GM23338 (cell line): ENCODE measurements around the gene TUBA4B. TPM values are rescaled to one million over a fixed set of nuclear protein-coding genes. Genes with fewer than 3 reads are reported as not detected.

Source experiments
- ATAC-seq: fragments of 200-7000 bp; cut with Tn5 transposase; 3 replicates; pipeline ENCODE4 v1.9.1; 2020
- DNase-seq: peaks from one replicate; pipeline ENCODE4 v3.0.0-alpha.2; 2015; ENCODE audit warnings: low spot score
- H2AFZ ChIP-seq: fragments of 200-600 bp; sonication (generic); 2 replicates; pipeline ENCODE4 v1.8.0; 2016; ENCODE audit warnings: antibody characterized with exemption, mild to moderate bottlenecking, moderate library complexity
- H3F3A ChIP-seq: fragments of 200-600 bp; sonication (generic); replicated peaks from 2 replicates; pipeline ENCODE4 v1.8.0; 2017; ENCODE audit warnings: antibody characterized with exemption, mixed run types, low read depth
- H3K27ac ChIP-seq: fragments of 200-600 bp; sonication (generic); 2 replicates; pipeline ENCODE4 v1.6.1; 2016; ENCODE audit warnings: low read depth
- H3K27me3 ChIP-seq: fragments of 200-600 bp; sonication (generic); 2 replicates; pipeline ENCODE4 v1.8.0; 2016; ENCODE audit warnings: mild to moderate bottlenecking, mixed run types, moderate library complexity; ENCODE audit not compliant: insufficient read depth
- H3K36me3 ChIP-seq: fragments of 200-600 bp; sonication (generic); 2 replicates; pipeline ENCODE4 v1.8.0; 2016; ENCODE audit warnings: mild to moderate bottlenecking; ENCODE audit not compliant: insufficient read depth
- H3K4me1 ChIP-seq: fragments of 200-600 bp; sonication (generic); 2 replicates; pipeline ENCODE4 v1.8.0; 2016; ENCODE audit warnings: mild to moderate bottlenecking, moderate library complexity; ENCODE audit not compliant: insufficient read depth
- H3K4me2 ChIP-seq: fragments of 200-600 bp; sonication (generic); 2 replicates; pipeline ENCODE4 v1.7.1; 2017; ENCODE audit warnings: mixed run types
- H3K4me3 ChIP-seq: fragments of 200-600 bp; sonication (generic); 2 replicates; pipeline ENCODE4 v1.6.1; 2016; ENCODE audit warnings: mixed run types
- H3K79me2 ChIP-seq: fragments of 200-600 bp; sonication (generic); replicated peaks from 2 replicates; pipeline ENCODE4 v1.8.0; 2017; ENCODE audit warnings: mild to moderate bottlenecking; ENCODE audit not compliant: insufficient read depth
- H3K9me2 ChIP-seq: fragments of 200-600 bp; sonication (generic); 2 replicates; pipeline ENCODE4 v1.8.0; 2017; ENCODE audit not compliant: insufficient read depth
- H4K20me1 ChIP-seq: fragments of 200-600 bp; sonication (generic); replicated peaks from 2 replicates; pipeline ENCODE4 v1.8.0; 2017; ENCODE audit warnings: mild to moderate bottlenecking; ENCODE audit not compliant: insufficient read depth
- H3K27ac Mint-ChIP-seq: 2 replicates; pipeline ENCODE4 v1.8.0; 2020; ENCODE audit warnings: inconsistent platforms, mild to moderate bottlenecking, moderate library complexity, mixed read lengths
- H3K27me3 Mint-ChIP-seq: 3 replicates; pipeline ENCODE4 v1.8.0; 2022; ENCODE audit warnings: low read depth, mild to moderate bottlenecking, moderate library complexity, mixed read lengths, inconsistent platforms; ENCODE audit not compliant: insufficient read depth, poor library complexity
- H3K36me3 Mint-ChIP-seq: 3 replicates; pipeline ENCODE4 v1.8.0; 2021; ENCODE audit warnings: low read depth, mild to moderate bottlenecking, inconsistent platforms, moderate library complexity, mixed read lengths
- H3K4me1 Mint-ChIP-seq: 3 replicates; pipeline ENCODE4 v1.8.0; 2020; ENCODE audit warnings: mild to moderate bottlenecking, inconsistent platforms, mixed read lengths
- H3K4me3 Mint-ChIP-seq: 3 replicates; pipeline ENCODE4 v1.8.0; 2021; ENCODE audit warnings: moderate library complexity, mild to moderate bottlenecking, inconsistent platforms, mixed read lengths
- H3K9me3 Mint-ChIP-seq: 3 replicates; pipeline ENCODE4 v1.8.0; 2020; ENCODE audit warnings: moderate library complexity, mild to moderate bottlenecking, inconsistent platforms, mixed read lengths
- CREB1 ChIP-seq: fragments of 250-450 bp; sonication (Bioruptor Pico); IDR thresholded peaks from 2 replicates; pipeline ENCODE4 v1.5.0; 2020; ENCODE audit warnings: low read depth, mild to moderate bottlenecking, moderate library complexity
- CTCF ChIP-seq, 2 experiments: fragments of 200-600 bp in 1 of 2; sonication (generic) in 1 of 2; conservative IDR thresholded peaks; 2 replicates each; pipeline versions ENCODE4 v1.5.1 to v1.6.1; 2016 to 2017; ENCODE audit warnings: antibody characterized with exemption in 2 of 2, low read depth in 2 of 2, mild to moderate bottlenecking in 2 of 2, moderate library complexity in 1 of 2
- ETS1 ChIP-seq: IDR thresholded peaks from 2 replicates; pipeline ENCODE4 v1.6.1; 2016; ENCODE audit warnings: antibody characterized with exemption
- POLR2AphosphoS5 ChIP-seq: IDR thresholded peaks from 2 replicates; pipeline ENCODE4 v1.6.1; 2016; ENCODE audit warnings: antibody characterized with exemption, low read depth
- REST ChIP-seq: IDR thresholded peaks from one replicate; pipeline ENCODE4 v1.6.1; 2018; ENCODE audit warnings: antibody characterized with exemption; ENCODE audit not compliant: unreplicated experiment
- ZNF331 ChIP-seq: fragments of 250-450 bp; sonication (Bioruptor Pico); IDR thresholded peaks from 2 replicates; pipeline ENCODE4 v1.5.0; 2020; ENCODE audit warnings: low read depth, mild to moderate bottlenecking, moderate library complexity
- ZNF462 ChIP-seq: fragments of 250-450 bp; sonication (Bioruptor Pico); IDR thresholded peaks from 2 replicates; pipeline ENCODE4 v1.5.0; 2020; ENCODE audit warnings: mild to moderate bottlenecking, moderate library complexity
- polyA plus RNA-seq: library from polyadenylated mRNA; unstranded; fragments of >200 nt; fragmentation: Nextera tagmentation; extraction: Ambion mirVana; gene quantifications from 2 replicates; pipeline ENCODE4 v1.2.1, GENCODE V29; 2016
- total RNA-seq: library from RNA; depleted of rRNA; stranded (reverse); fragments of >200 nt; shearing (Covaris generic); gene quantifications from 2 replicates; pipeline ENCODE4 v1.2.3, GENCODE V29; 2014

Gene TUBA4B
- total and polyA plus RNA-seq, 2 experiments from 2014 or later = 0.14 TPM; not detected in 1

GRCh38 chr2:219294356-219295351 lies 41.6 kb downstream of the TUBA4B start:
- Mint-ChIP-seq H3K36me3 (no peaks in the 10 kb centered on the region; the same call in 2 of the 3 replicates), H3K4me3 (peak overlapping the region; percentile 80), H3K4me1 (peaks cover 3% of the 10 kb centered on the region; the same call in 1 of the 3 replicates), H3K9me3 (no peaks in the 10 kb centered on the region; the same call in 1 of the 3 replicates), H3K27ac (0 out of 2 replicates have a peak overlapping the region, but pooled peaks have one; percentile 5), H3K27me3 (peaks cover 32% of the 10 kb centered on the region)
- no peaks in the 10 kb centered on the region for H4K20me1 ChIP-seq
- H3K4me1 ChIP-seq = peaks cover 9% of the 10 kb centered on the region
- H3K4me3 ChIP-seq = peak overlapping the region; percentile 90
- no peaks in the 10 kb centered on the region for H3K9me2 ChIP-seq
- H3K79me2 ChIP-seq = no peaks in the 10 kb centered on the region
- TF ChIP-seq CREB1 (CRISPR knock-in tag) = peak; percentile 71
- no peak for TF ChIP-seq REST
- TF ChIP-seq ZNF462 = peak; percentile 87
- no peak for TF ChIP-seq ZNF331 (CRISPR knock-in tag)
- peak; percentile 71 to 98 for TF ChIP-seq CTCF (conservative IDR thresholded peaks at IDR 0.05; ENCODE audit: low read depth in 2 of 2)
- 0 out of 2 replicates have a peak, but pooled peaks have one; percentile 43 for TF ChIP-seq ETS1
- peak; percentile 58 for TF ChIP-seq POLR2AphosphoS5
- ATAC-seq (peak; percentile 84), DNase-seq (peak; percentile 92)
- H3K27me3 ChIP-seq = peaks cover 19% of the 10 kb centered on the region
- H2AFZ ChIP-seq = peak overlapping the region; percentile 90
- no peaks in the 10 kb centered on the region for H3K36me3 ChIP-seq
- peaks cover 5% of the 10 kb centered on the region; the same call in 1 of the 2 replicates for H3F3A ChIP-seq
- H3K4me2 ChIP-seq = peak overlapping the region; percentile 92
- no peak overlapping the region for H3K27ac ChIP-seq
